WTC11 (cell line): ENCODE data around the gene TSKU. TPM values are rescaled to one million over a fixed set of nuclear protein-coding genes. Genes with fewer than 3 reads are reported as not detected.

Experiments
- ATAC-seq: fragments of 200-7000 bp; cut with Tn5 transposase; 2 replicates; pipeline ENCODE4 v1.10.0; 2021; ENCODE audit warnings: mild to moderate bottlenecking, moderate library complexity
- CTCF ChIA-PET: fragments of 300-600 bp; sonication (Branson Sonifier 250); formaldehyde crosslinking; loops from one replicate; lab custom pipeline; 2021; ENCODE audit warnings: antibody characterized with exemption; lab: Charles Lee
- POLR2A ChIA-PET: fragments of 350-600 bp; sonication (Branson Sonifier 250); formaldehyde crosslinking; loops from one replicate; lab custom pipeline; 2021; ENCODE audit warnings: antibody characterized with exemption; lab: Charles Lee
- DNase-seq: peaks from one replicate; pipeline ENCODE4 v3.0.0; 2021; ENCODE audit warnings: low spot score
- H3K27ac Mint-ChIP-seq: 2 replicates; pipeline ENCODE4 v1.8.0; 2021; ENCODE audit warnings: mixed read lengths
- H3K27me3 Mint-ChIP-seq: 2 replicates; pipeline ENCODE4 v1.8.0; 2021; ENCODE audit warnings: low read depth, mild to moderate bottlenecking, moderate library complexity, mixed read lengths
- H3K36me3 Mint-ChIP-seq: 2 replicates; pipeline ENCODE4 v1.8.0; 2021; ENCODE audit warnings: mixed read lengths
- H3K4me1 Mint-ChIP-seq: 2 replicates; pipeline ENCODE4 v1.8.0; 2022; ENCODE audit warnings: mixed read lengths
- H3K4me3 Mint-ChIP-seq: 2 replicates; pipeline ENCODE4 v1.8.0; 2021; ENCODE audit warnings: mild to moderate bottlenecking, moderate library complexity, mixed read lengths
- H3K9me3 Mint-ChIP-seq: 2 replicates; pipeline ENCODE4 v1.8.0; 2021; ENCODE audit warnings: mixed read lengths
- CTCF ChIP-seq: fragments of 200-600 bp; IDR thresholded peaks from 2 replicates; pipeline ENCODE4 v1.8.0; 2022; ENCODE audit warnings: antibody characterized with exemption
- ESRRA ChIP-seq: sonication (generic); formaldehyde crosslinking; IDR thresholded peaks from 2 replicates; pipeline ENCODE4 v1.8.1; 2022; ENCODE audit warnings: mild to moderate bottlenecking, missing genetic modification reagents, borderline replicate concordance
- HMGXB4 ChIP-seq: sonication (generic); formaldehyde crosslinking; IDR thresholded peaks from 2 replicates; pipeline ENCODE4 v1.8.1; 2023; ENCODE audit warnings: mild to moderate bottlenecking, moderate library complexity, missing genetic modification reagents
- IRF1 ChIP-seq: sonication (generic); formaldehyde crosslinking; IDR thresholded peaks from 2 replicates; pipeline ENCODE4 v1.8.0; 2023; ENCODE audit warnings: missing genetic modification reagents
- MAX ChIP-seq: sonication (generic); formaldehyde crosslinking; IDR thresholded peaks from 2 replicates; pipeline ENCODE4 v1.8.0; 2022; ENCODE audit warnings: mild to moderate bottlenecking, missing genetic modification reagents
- ZNF263 ChIP-seq: sonication (generic); formaldehyde crosslinking; IDR thresholded peaks from 2 replicates; pipeline ENCODE4 v1.8.1; 2022; ENCODE audit warnings: low read depth, mild to moderate bottlenecking, moderate library complexity, missing genetic modification reagents
- ZNF396 ChIP-seq: fragments of 250-450 bp; sonication (Bioruptor Pico); IDR thresholded peaks from 2 replicates; pipeline ENCODE4 v1.8.0; 2021; ENCODE audit warnings: mild to moderate bottlenecking, moderate library complexity, borderline replicate concordance
- ZNF512 ChIP-seq: sonication (generic); formaldehyde crosslinking; IDR thresholded peaks from 2 replicates; pipeline ENCODE4 v1.8.1; 2022; ENCODE audit warnings: missing genetic modification reagents, borderline replicate concordance
- ZNF532 ChIP-seq: fragments of 250-450 bp; sonication (Bioruptor Pico); IDR thresholded peaks from 2 replicates; pipeline ENCODE4 v1.9.0; 2021; ENCODE audit warnings: mild to moderate bottlenecking, borderline replicate concordance
- total RNA-seq: library from RNA; stranded (reverse); gene quantifications from 3 replicates; pipeline ENCODE4 v1.2.3, GENCODE V29; 2021

Gene TSKU
- total RNA-seq, 1 experiment from 2014 or later = 30.3 TPM

- Mint-ChIP-seq H3K27me3 (no peaks in the 10 kb centered on the region; the same call in 1 of the 2 replicates), H3K4me3 (no peak overlapping the region), H3K9me3 (peaks cover 7% of the 10 kb centered on the region), H3K36me3 (no peaks in the 10 kb centered on the region), H3K27ac (no peak overlapping the region), H3K4me1 (peaks cover 14% of the 10 kb centered on the region)
- DNase-seq = no peak
- ChIA-PET POLR2A (no interaction called here), CTCF (interaction anchor here (0.6 to 6.2 kb wide), 22 partner anchors 8 to 320 kb away, joined by 3 to 46 read pairs (median 4); partner anchors contain the start of gene ACER3)
- TF ChIP-seq ZNF532 (no peak), ZNF263 (CRISPR knock-in tag) (no peak), ZNF512 (CRISPR knock-in tag) (0 out of 2 replicates have a peak, but pooled peaks have one; percentile 43)
- ATAC-seq = no peak
These were observed 23.6 kb downstream of the TSKU start for GRCh38 chr11:76806608-76807205.

- H3K36me3 Mint-ChIP-seq = peaks cover 5% of the 10 kb centered on the region; the same call in 1 of the 2 replicates
- no peaks in the 10 kb centered on the region; the same call in 1 of the 2 replicates for H3K27me3 Mint-ChIP-seq
- H3K27ac Mint-ChIP-seq = no peak overlapping the region
- peaks cover 13% of the 10 kb centered on the region for H3K9me3 Mint-ChIP-seq
- CTCF ChIA-PET = interaction anchor here (0.5 to 3.7 kb wide), 23 partner anchors 9 to 836 kb away, joined by 3 to 46 read pairs (median 4); partner anchors contain the start of gene ACER3
- H3K4me3 Mint-ChIP-seq = no peak overlapping the region
- TF ChIP-seq ZNF512 (CRISPR knock-in tag) (no peak), IRF1 (no peak), ESRRA (CRISPR knock-in tag) (no peak), HMGXB4 (CRISPR knock-in tag) (peak; percentile 80; the same call in 1 of the 2 replicates), MAX (CRISPR knock-in tag) (0 out of 2 replicates have a peak, but pooled peaks have one; percentile 29), CTCF (peak; percentile 76), ZNF396 (no peak)
- DNase-seq (peak; percentile 95), ATAC-seq (peak; percentile 93)
- POLR2A ChIA-PET = interaction anchor here (0.5 kb wide), 1 partner anchor 110 kb away, joined by 3 read pairs; no protein-coding TSS in a partner anchor
- H3K4me1 Mint-ChIP-seq = peaks cover 12% of the 10 kb centered on the region
These were observed 24.2 kb downstream of the TSKU start for GRCh38 chr11:76807206-76807875.
